Uterus (tissue), 4 donors: ENCODE measurements around the gene PTX4. TPM values are rescaled to one million over a fixed set of nuclear protein-coding genes. Genes with fewer than 3 reads are reported as not detected.

Experiments
- DNase-seq, 2 donors: peaks; one replicate each; pipeline ENCODE4 v3.0.0-alpha.2; 2019 to 2020
- H3K27ac ChIP-seq, 2 donors: fragments of 200-600 bp; sonication (generic); 1 replicate in 1 of 2; 2 replicates in 1 of 2; pipeline ENCODE4 v1.5.1; 2016 to 2018
- H3K27me3 ChIP-seq, 2 donors: fragments of 200-600 bp; sonication (generic); one replicate each; pipeline ENCODE4 v1.5.1; 2018 to 2019; ENCODE audit warnings: control low read depth in 1 of 2
- H3K36me3 ChIP-seq, 2 donors: fragments of 200-600 bp; sonication (generic); one replicate each; pipeline ENCODE4 v1.5.1; 2019; ENCODE audit warnings: control low read depth in 1 of 2
- H3K4me1 ChIP-seq, 2 donors: fragments of 200-600 bp; sonication (generic); one replicate each; pipeline ENCODE4 v1.5.1; 2018 to 2019; ENCODE audit warnings: control low read depth in 1 of 2
- H3K4me3 ChIP-seq, 2 donors: fragments of 200-600 bp; sonication (generic); 1 replicate in 1 of 2; 2 replicates in 1 of 2; pipeline ENCODE4 v1.5.1; 2018 to 2019; ENCODE audit warnings: mild to moderate bottlenecking in 1 of 2
- H3K9me3 ChIP-seq, 2 donors: fragments of 200-600 bp; sonication (generic); one replicate each; pipeline ENCODE4 v1.5.1; 2019; ENCODE audit warnings: control low read depth in 1 of 2
- CTCF ChIP-seq, 4 experiments: fragments of 200-600 bp in 2 of 4; fragments of 450-650 bp in 2 of 4; sonication (generic) in 2 of 4; IDR thresholded peaks; one replicate each; pipeline ENCODE4 v1.5.1; 2016 to 2019; ENCODE audit warnings: antibody characterized with exemption in 4 of 4, mild to moderate bottlenecking in 2 of 4, moderate library complexity in 1 of 4
- POLR2A ChIP-seq, 2 donors: fragments of 450-650 bp; IDR thresholded peaks; one replicate each; pipeline ENCODE4 v1.6.1; 2016; ENCODE audit warnings: antibody characterized with exemption in 2 of 2, mild to moderate bottlenecking in 1 of 2, moderate library complexity in 1 of 2
- intact Hi-C: fragments of 100-400 bp; cut with DNase I; formaldehyde crosslinking; loops from one replicate; pipeline ENCODE4 v1.15.1; 2023; ENCODE audit warnings: low total_unique reads
- total RNA-seq, 4 donors: library from RNA; depleted of rRNA in 3 of 4; stranded (reverse); fragments of >200 nt in 3 of 4; gene quantifications; one replicate each; pipeline versions ENCODE4 v1.1.0 to v1.2.4, GENCODE V29; 2014 to 2023
- donor health status: DM: yes; HTN: yes; CAD: no.

Gene PTX4
- total RNA-seq, 4 donors from 2014 or later, result 0.28 to 0.52 TPM; not detected in 2

GRCh38 chr16:1500465-1501150 lies 11.9 kb upstream of the PTX4 start:
- no peak overlapping the region for H3K27ac ChIP-seq
- H3K4me1 ChIP-seq, result no peaks in the 10 kb centered on the region
- no peaks in the 10 kb centered on the region for H3K9me3 ChIP-seq
- intact Hi-C loops, result no loop called here
- no peak for DNase-seq
- TF ChIP-seq POLR2A (IDR thresholded peaks at IDR 0.05), result no peak
- no peak for TF ChIP-seq CTCF (IDR thresholded peaks at IDR 0.05)
- no peaks in the 10 kb centered on the region for H3K27me3 ChIP-seq
- no peaks in the 10 kb centered on the region for H3K36me3 ChIP-seq
- H3K4me3 ChIP-seq, result no peak overlapping the region

GRCh38 chr16:1499756-1500464 lies 11.2 kb upstream of the PTX4 start:
- no peak for DNase-seq
- intact Hi-C loops, result no loop called here
- TF ChIP-seq POLR2A (IDR thresholded peaks at IDR 0.05) (no peak), CTCF (IDR thresholded peaks at IDR 0.05) (no peak)

GRCh38 chr16:1498899-1499676 lies 10.3 kb upstream of the PTX4 start:
- no peak overlapping the region for H3K27ac ChIP-seq
- no peaks in the 10 kb centered on the region for H3K9me3 ChIP-seq
- no peaks in the 10 kb centered on the region for H3K27me3 ChIP-seq
- peaks cover 0 to 2% of the 10 kb centered on the region in 2 donors for H3K4me1 ChIP-seq
- no peak for TF ChIP-seq POLR2A (IDR thresholded peaks at IDR 0.05)
- TF ChIP-seq CTCF (IDR thresholded peaks at IDR 0.05), result no peak
- no peaks in the 10 kb centered on the region for H3K36me3 ChIP-seq
- intact Hi-C loops, result no loop called here
- H3K4me3 ChIP-seq, result no peak overlapping the region
- no peak for DNase-seq

More at GRCh38 chr16:1499756-1500464, 11.2 kb upstream of the PTX4 start:
- Histone ChIP-seq H3K4me3 (no peak overlapping the region), H3K36me3 (no peaks in the 10 kb centered on the region), H3K27me3 (no peaks in the 10 kb centered on the region), H3K9me3 (no peaks in the 10 kb centered on the region), H3K27ac (no peak overlapping the region), H3K4me1 (no peaks in the 10 kb centered on the region)

- intact Hi-C loops, result no loop called here
- Histone ChIP-seq H3K36me3 (no peaks in the 10 kb centered on the region), H3K27me3 (no peaks in the 10 kb centered on the region), H3K4me3 (no peak overlapping the region), H3K4me1 (peaks cover 0 to 6% of the 10 kb centered on the region in 2 donors), H3K9me3 (no peaks in the 10 kb centered on the region), H3K27ac (no peak overlapping the region)
- TF ChIP-seq POLR2A (IDR thresholded peaks at IDR 0.05), result no peak
- TF ChIP-seq CTCF (IDR thresholded peaks at IDR 0.05), result no peak
- no peak for DNase-seq
Observed at GRCh38 chr16:1497014-1497598, 8.4 kb upstream of the PTX4 start.
